Neutrophil (primary cell): ENCODE data around the gene DMKN.

Experiments used
- H3K27ac ChIP-seq: fragments of 200-600 bp; sonication (generic); 2 replicates; pipeline ENCODE4 v1.5.1; 2016; ENCODE audit warnings: mild to moderate bottlenecking, moderate library complexity
- H3K27me3 ChIP-seq: fragments of 200-600 bp; sonication (generic); 2 replicates; pipeline ENCODE4 v1.6.0; 2016; ENCODE audit warnings: mild to moderate bottlenecking
- H3K36me3 ChIP-seq: fragments of 200-600 bp; sonication (generic); 2 replicates; pipeline ENCODE4 v1.5.1; 2017
- H3K4me1 ChIP-seq, 2 experiments: fragments of 200-600 bp in 1 of 2; sonication (generic) in 1 of 2; 1 replicate in 1 of 2; 2 replicates in 1 of 2; pipeline versions ENCODE4 v1.5.1 to v1.6.1; 2013 to 2016; ENCODE audit warnings: low read depth in 1 of 2, low read length in 1 of 2, mild to moderate bottlenecking in 1 of 2, moderate library complexity in 1 of 2; ENCODE audit not compliant: control insufficient read depth in 1 of 2, insufficient read depth in 1 of 2
- H3K4me3 ChIP-seq, 2 experiments: fragments of 200-600 bp in 1 of 2; sonication (generic) in 1 of 2; 1 replicate in 1 of 2; 2 replicates in 1 of 2; pipeline ENCODE4 v1.5.1; 2013 to 2016; ENCODE audit warnings: low read depth in 1 of 2, low read length in 1 of 2, mild to moderate bottlenecking in 1 of 2, moderate library complexity in 1 of 2
- H3K9me3 ChIP-seq: fragments of 200-600 bp; sonication (generic); 2 replicates; pipeline ENCODE4 v1.5.1; 2016
- TF ChIP-seq, protein P1 (sequence below): fragments of 200-600 bp; sonication (generic); IDR thresholded peaks from 2 replicates; pipeline ENCODE4 v1.5.1; 2016; ENCODE audit warnings: antibody characterized with exemption

DMKN gene

DNA sequence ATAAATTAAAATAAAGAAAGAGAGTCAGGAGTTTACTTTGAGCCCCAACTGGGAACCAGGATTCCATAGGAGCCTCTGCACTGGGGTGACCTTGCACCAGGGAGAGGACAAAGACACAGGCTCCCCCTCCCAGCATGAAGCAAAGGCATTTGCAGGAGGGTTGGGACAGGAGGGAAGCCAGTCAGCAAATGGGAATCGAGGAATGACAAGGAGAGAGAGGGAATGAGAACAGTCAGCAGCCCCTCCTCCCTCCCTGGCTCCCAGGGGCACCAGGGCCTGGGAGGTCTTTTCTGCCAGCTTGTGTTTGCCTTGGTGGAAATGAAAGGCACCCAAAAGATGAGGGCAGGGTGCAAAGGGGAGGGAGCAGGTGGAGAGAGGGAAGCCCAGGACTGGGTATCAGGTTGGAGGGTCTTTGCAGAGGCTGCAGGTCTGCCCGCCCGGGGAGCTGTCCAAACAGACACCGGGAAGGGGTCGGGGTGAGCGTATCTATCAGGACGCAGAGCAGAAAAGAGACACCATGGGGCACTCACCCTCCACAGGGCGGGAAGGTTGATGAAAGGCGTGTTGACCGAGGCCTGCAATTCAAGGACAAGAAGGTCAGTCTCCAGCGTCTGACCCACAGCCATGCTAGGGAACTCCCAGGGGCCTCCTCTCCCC is 10.9 kb upstream of the DMKN start:
- no peaks in the 10 kb centered on the region for H3K4me1 ChIP-seq
- TF ChIP-seq, protein P1, sequence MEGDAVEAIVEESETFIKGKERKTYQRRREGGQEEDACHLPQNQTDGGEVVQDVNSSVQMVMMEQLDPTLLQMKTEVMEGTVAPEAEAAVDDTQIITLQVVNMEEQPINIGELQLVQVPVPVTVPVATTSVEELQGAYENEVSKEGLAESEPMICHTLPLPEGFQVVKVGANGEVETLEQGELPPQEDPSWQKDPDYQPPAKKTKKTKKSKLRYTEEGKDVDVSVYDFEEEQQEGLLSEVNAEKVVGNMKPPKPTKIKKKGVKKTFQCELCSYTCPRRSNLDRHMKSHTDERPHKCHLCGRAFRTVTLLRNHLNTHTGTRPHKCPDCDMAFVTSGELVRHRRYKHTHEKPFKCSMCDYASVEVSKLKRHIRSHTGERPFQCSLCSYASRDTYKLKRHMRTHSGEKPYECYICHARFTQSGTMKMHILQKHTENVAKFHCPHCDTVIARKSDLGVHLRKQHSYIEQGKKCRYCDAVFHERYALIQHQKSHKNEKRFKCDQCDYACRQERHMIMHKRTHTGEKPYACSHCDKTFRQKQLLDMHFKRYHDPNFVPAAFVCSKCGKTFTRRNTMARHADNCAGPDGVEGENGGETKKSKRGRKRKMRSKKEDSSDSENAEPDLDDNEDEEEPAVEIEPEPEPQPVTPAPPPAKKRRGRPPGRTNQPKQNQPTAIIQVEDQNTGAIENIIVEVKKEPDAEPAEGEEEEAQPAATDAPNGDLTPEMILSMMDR, result no peak
- H3K9me3 ChIP-seq, result no peaks in the 10 kb centered on the region
- H3K36me3 ChIP-seq, result no peaks in the 10 kb centered on the region
- no peak overlapping the region for H3K27ac ChIP-seq
- H3K27me3 ChIP-seq, result peaks cover 9% of the 10 kb centered on the region
- H3K4me3 ChIP-seq, result no peak overlapping the region

DNA sequence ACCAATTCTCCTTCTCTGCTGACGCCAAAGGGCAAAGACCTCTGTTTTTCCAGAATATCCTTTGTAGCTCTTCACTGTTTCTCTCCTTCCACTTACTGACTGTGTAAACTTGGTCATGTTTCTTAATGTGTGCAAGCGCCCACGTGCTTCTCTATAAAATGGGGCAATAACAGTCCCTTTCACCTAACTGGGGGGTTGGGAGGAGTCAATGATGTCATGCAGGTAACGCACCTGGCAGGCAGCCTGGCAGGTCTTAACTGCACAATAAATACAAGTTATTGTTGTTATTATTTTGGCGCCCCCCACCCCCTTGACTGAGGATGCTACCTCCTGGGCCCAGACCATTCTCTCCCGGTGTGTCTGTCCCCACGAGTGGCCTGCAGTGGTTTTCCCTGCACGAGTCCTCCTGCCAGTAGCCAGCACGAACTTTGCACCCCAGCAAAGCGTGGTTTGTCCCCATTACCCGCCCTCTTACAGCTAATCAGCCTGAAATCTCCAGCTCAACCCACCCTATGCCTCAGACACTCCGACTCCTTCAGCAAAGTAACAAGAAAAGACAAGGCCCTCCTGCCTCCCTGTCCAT is 9.4 kb upstream of the DMKN start:
- no peaks in the 10 kb centered on the region for H3K27me3 ChIP-seq
- no peaks in the 10 kb centered on the region for H3K4me1 ChIP-seq
- TF ChIP-seq, protein P1, result no peak
- no peak overlapping the region for H3K27ac ChIP-seq
- no peak overlapping the region for H3K4me3 ChIP-seq
- no peaks in the 10 kb centered on the region for H3K9me3 ChIP-seq
- H3K36me3 ChIP-seq, result no peaks in the 10 kb centered on the region

DNA sequence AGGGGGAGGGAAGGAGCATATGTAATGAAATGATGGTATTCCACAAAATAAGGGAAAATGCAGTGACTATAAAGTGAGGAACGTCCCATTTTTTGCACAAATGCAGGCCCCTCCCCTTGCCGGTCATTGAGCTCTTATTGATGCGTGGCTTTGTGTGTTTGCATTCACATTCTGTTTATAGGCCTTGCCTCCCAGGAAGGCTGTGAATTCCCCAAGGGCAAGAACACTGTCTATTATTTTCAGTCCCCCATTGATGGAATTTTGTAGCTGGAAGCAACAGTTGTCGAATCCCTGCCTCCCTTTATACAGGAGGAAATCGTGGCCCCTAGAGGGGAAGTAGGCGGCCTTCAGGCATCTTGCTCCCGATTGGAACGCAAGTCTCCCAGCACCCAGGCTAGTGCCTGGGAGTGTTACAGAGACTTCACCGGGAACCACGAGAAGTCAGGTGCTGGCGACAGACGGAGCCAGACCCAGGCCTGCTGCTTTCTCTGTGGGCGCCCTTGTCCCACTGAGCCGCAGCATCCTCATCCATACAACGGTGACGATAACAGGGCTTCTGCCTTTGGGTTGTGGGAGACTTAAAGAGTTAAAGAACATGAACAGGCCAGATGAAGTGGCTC is 7.8 kb upstream of the DMKN start:
- Histone ChIP-seq H3K4me1 (no peaks in the 10 kb centered on the region), H3K36me3 (no peaks in the 10 kb centered on the region), H3K27me3 (no peaks in the 10 kb centered on the region), H3K4me3 (no peak overlapping the region), H3K27ac (no peak overlapping the region), H3K9me3 (no peaks in the 10 kb centered on the region)
- TF ChIP-seq, protein P1, result no peak

DNA sequence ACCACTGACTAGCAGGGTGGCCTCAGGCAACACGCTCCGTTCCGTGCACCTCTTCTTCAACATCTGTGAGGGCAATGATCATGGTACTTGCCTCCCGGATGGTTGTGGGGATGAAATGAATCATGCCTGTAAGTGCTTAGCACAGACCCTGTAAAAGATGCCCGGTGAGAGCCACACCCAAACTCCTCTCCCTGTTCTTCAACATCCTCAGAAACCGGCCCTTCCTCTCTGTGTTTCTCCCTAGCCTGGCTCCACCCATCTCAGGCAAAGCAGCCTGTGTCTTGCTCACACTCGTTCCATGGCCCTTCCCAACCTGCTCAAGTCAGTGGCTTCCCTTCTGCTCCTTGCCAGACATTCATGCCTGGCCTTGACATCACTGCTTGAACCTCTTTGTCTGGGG is 5.8 kb upstream of the DMKN start:
- Histone ChIP-seq H3K4me1 (no peaks in the 10 kb centered on the region), H3K27me3 (peaks cover 8% of the 10 kb centered on the region), H3K9me3 (no peaks in the 10 kb centered on the region), H3K4me3 (no peak overlapping the region), H3K36me3 (no peaks in the 10 kb centered on the region), H3K27ac (no peak overlapping the region)
- TF ChIP-seq, protein P1, result no peak

DNA sequence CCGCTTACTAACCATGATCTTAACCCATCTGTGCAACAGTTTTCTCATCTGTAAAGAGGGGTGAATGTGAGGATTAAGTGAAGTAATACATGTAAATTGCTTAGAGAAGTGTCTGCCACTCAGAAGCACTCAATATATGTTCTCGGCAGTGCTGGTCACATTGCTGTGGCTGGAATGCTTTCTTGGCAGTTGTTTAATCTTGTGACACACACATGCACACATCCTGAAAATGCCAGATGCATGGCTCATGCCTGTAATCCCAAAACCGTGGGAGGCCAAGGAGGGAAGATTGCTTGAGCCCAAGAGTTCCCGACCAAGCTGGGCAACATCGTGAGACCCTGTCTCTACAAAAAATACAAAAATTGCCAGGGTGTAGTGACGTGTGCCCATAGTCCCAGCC is 4.9 kb upstream of the DMKN start:
- Histone ChIP-seq H3K27me3 (peaks cover 18% of the 10 kb centered on the region), H3K27ac (no peak overlapping the region), H3K9me3 (no peaks in the 10 kb centered on the region), H3K4me3 (no peak overlapping the region), H3K36me3 (no peaks in the 10 kb centered on the region), H3K4me1 (no peaks in the 10 kb centered on the region)
- TF ChIP-seq, protein P1, result no peak
